Ecto neural progenitor cell (in vitro differentiated cells): ENCODE measurements around the gene PHOX2A.

Source experiments
- DNase-seq: peaks from one replicate; pipeline ENCODE4 v3.0.0-alpha.2; 2018; ENCODE audit warnings: low spot score

Gene PHOX2A

DNA sequence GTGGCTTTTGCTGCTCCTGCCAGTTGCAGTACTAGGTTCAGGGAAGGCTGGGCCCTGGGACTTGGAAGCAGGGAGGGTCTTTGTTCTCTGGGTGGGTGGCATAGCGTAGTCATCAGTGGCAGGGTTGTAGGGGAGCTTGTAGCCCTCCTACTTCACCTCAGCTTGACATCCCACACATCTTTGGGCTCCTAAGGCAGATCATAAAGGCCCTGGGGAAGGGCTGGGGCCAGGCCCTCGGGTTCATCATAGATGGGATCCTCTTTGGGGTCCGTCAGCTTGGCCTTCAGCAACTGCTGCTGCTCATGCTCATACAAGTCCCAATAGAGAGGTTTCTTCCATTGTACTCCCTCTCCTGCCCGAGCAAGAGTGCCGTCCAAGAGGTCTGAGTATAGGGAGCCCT lies 6.0 kb upstream of the PHOX2A start:
- no peak for DNase-seq

DNA sequence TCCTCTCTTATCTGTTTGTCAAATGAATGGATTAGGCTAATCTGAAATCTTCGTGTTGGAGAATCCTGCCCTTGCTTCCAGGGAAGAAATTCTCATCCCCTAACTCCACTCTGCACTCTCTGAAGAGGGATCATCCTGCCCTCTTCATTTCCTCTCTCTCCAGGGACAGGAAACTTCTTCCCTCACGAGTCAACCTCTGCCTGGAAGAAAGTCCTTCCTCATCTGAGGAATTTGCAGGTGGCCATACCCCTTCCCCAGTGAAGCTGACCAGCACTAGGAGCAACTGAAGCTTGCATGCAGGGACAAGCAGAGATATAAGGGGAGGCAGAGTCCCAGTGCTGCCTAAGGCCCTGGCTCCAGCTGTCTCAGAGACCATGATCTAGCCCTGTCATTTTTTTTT lies 3.6 kb upstream of the PHOX2A start:
- DNase-seq, result no peak

DNA sequence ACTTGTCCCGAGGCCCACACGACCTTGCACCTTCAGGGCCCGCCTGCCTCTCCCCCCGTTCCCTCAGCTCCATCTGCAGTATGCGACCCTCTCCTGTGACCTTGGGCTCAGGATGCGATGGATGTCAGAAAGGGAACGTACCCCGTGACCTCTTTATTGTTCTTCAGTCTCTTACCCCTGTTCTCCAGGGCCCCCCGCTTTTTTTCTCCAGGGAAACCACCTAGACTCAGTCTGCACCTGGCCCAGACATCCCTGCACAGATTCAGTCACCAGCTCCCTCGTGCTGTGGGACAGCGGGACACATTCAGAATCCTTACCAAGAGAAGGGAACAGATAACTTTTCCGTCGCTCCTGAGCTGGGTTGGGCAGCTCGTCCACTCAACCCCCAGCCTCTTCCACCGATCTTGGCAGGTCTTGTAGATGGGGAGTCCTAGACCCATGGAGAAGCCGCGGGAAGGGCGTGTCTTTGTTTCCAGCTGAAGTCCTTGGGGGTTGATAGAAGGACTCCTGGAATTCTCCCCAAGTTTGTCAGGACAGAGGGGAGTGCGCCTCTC lies 1.4 kb upstream of the PHOX2A start:
- DNase-seq, result no peak

DNA sequence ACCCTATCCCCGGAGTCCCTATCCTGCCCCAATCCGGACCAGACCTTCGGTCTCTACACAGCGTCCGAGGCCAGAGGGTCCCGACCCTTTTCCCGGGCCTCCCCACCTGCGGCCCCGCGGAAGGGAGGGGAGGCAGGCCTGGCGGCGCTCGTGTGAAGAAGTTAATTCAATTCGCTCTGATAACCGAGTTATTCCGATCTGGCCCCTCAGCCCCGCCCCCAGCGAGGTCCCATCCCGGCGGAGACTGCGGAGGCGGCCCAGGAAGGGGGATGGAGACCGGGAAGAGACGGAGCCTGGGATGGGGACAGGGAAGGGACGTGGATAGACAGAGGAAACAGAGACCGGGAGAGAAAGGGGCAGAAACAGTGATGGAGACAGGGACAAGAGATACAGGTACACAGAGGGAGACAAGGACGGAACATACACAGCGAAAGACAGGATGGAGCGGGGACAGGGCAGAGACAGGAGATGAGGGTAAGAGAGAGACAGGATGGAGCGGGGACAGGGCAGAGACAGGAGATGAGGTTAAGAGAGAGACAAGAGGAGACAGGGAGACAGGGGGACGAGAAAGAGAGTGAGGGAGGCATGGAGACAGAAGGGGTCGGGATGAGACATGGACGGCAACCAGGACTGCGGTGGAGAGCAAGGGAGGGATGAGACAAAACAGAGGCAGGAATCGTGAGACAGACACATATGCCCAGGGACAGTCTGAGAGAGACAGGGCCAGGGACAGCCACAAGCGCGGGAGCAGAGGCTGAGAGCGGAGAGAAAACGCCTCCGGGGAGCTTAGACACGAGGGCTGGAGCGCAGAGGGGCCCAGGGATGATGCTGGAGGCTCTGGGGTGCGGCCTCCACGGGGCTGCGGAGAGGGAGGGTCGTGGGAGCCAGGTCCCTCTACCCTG lies 636 bp upstream of the PHOX2A start:
- DNase-seq, result peak; percentile 65

GRCh38 chr11:72243173-72244059 lies 560 bp downstream of the PHOX2A start:
- DNase-seq, result no peak

DNA sequence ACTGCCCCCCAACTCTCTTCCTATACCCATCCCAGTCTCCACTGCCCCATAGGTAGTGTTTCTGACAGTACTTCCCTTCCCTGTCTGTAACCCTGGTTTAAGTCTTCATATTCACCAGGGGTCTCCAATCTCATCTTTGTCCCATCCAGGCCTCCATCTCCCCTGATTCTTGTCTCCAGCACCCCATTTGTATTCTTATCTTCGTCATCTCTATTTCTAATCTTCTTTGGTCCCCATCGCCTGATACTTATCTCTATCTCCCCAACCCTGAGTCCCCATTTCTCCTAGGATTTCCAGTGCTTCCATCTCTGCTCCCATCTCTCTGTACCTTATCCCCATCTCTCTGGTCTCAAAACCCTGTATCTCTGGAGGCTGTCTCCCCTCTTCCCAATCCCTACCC lies 1.8 kb downstream of the PHOX2A start:
- DNase-seq, result no peak

GRCh38 chr11:72241291-72241781 lies 2.6 kb downstream of the PHOX2A start:
- DNase-seq, result no peak

DNA sequence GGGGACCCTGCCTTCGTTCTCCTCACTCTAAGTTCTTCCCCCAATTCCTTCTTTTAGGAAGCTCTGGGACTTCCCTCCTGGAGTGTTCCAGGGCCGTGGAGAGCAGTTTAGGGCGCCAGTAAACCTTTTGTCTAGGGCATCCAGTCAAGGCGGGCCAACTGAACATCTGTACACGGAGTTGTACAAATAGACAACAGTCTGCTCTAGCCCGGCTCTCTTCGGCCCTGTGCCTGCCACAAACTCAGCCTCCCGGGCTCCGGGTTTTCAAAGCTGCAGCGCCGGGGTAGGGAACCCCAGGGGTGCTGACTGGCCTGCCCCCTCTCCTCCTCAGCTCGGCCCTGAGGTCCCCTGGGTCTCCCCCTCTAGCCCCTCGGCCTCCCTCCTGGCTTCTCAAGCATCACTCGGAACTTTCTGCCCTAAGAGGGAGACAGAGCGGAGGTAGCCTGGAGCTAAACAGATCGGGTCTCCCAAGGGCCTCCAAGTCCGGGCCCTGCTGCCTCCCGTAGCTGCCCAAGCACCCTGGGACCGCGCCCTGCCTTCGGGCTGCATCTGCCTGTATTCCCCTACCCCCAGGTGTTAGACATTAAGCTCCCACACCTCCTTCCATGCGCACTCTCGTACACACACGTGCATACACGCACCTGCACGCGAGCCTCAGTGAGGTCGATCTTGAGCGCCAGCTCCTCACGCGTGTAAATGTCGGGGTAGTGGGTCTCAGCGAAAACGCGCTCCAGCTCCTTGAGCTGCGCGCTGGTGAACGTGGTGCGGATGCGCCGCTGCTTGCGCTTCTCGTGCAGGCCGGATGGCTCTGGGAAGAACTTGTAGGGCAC lies 3.3 kb downstream of the PHOX2A start:
- DNase-seq, result no peak

GRCh38 chr11:72239849-72240460 lies 4.0 kb downstream of the PHOX2A start:
- peak; percentile 63 for DNase-seq

- peak; percentile 74 for DNase-seq
Measured at GRCh38 chr11:72239313-72239848, 4.6 kb downstream of the PHOX2A start.

- no peak for DNase-seq
Measured at GRCh38 chr11:72238492-72239312, 5.3 kb downstream of the PHOX2A start.

- DNase-seq, result peak; percentile 89
Measured at GRCh38 chr11:72238040-72238450, 5.9 kb downstream of the PHOX2A start.

- no peak for DNase-seq
Measured at GRCh38 chr11:72237112-72237931, 6.7 kb downstream of the PHOX2A start.

DNA sequence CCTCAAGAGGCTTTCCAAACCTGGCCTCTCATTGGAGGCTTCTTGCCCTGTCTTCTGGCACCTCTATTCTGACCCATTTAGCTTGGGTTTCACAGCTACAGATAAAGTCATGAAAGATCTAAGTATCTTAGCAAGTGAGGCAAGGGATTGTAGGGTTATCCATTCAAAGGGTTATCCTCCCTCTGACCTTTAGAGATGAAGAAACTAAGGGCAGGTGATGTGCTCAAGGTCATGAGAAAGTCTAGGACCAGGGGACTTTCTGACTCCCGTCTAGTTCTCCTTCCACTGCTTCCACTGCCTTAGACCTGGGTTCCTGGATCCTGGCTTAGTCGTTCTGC lies 7.2 kb downstream of the PHOX2A start:
- DNase-seq, result no peak

GRCh38 chr11:72236083-72236697 lies 7.8 kb downstream of the PHOX2A start:
- peak; percentile 8 for DNase-seq

DNA sequence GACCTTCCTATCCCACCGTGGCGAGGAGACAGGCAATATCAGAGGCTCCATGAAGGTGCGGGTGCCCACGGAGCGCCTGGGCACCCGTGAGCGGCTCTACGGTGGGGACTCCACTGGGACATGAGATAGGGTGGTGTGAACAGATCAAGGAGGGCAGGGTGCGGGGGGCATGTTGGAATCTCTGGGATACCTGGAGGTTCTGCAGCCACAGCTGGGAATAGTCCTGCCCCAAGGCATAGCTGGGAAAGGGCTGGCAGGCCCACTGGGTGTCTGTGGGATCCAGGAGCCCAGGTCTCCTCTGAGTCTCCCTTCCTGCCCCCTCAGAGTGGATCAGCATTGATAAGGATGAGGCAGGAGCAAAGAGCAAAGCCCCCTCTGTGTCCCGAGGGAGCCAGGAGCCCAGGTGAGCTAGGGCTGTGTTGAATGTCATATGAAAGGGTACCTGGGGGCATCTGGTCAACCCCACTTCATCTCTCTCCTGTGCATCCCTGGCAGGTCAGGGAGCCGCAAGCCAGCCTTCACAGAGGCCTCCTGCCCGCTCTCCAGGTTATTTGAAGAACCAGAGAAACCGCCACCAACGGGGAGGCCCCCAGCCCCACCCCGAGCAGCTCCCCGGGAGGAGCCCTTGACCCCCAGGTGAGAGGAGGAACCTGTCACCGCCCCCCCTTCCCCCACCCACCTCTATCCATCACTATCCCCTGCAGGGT lies 8.5 kb downstream of the PHOX2A start:
- peak; percentile 25 for DNase-seq

DNA sequence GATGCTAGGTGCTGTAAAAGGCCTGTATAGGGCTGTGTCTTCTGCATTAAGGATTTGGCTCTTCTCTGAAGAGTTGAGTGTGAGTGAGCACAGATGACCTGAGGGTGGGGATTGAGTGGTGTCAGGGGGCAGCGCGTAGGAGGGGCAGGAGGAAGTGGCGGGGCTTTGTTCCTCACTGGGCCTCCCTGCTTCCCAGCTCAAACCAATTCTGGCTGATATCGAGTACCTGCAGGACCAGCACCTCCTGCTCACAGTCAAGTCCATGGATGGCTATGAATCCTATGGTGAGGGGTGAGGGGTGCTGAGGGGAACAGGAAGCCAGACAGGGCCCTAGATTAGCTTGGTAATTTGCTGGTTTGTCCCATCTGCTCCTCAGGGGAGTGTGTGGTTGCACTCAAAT lies 9.1 kb downstream of the PHOX2A start:
- DNase-seq, result no peak

DNA sequence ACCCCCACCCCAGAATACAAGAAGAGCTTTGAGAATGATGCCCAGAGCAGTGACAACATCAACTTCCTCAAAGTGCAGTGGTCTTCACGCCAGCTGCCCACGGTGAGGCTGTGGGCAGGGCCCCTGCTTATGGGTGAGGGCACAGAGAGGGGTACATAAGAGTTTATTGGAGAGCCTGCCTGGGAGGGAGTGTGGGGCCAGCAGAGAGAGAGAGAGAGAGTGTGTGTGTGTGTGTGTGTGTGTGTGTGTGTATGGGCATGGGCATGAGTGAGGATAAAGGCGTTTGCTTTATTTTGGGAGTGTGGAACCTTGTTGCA lies 9.5 kb downstream of the PHOX2A start:
- no peak for DNase-seq
